AG08396 (cell line): ENCODE data around the gene FGF21.

Experiments used
- DNase-seq: peaks from one replicate; pipeline ENCODE4 v3.0.0; 2012; ENCODE audit warnings: low spot score, mixed read lengths

The FGF21 gene

DNA sequence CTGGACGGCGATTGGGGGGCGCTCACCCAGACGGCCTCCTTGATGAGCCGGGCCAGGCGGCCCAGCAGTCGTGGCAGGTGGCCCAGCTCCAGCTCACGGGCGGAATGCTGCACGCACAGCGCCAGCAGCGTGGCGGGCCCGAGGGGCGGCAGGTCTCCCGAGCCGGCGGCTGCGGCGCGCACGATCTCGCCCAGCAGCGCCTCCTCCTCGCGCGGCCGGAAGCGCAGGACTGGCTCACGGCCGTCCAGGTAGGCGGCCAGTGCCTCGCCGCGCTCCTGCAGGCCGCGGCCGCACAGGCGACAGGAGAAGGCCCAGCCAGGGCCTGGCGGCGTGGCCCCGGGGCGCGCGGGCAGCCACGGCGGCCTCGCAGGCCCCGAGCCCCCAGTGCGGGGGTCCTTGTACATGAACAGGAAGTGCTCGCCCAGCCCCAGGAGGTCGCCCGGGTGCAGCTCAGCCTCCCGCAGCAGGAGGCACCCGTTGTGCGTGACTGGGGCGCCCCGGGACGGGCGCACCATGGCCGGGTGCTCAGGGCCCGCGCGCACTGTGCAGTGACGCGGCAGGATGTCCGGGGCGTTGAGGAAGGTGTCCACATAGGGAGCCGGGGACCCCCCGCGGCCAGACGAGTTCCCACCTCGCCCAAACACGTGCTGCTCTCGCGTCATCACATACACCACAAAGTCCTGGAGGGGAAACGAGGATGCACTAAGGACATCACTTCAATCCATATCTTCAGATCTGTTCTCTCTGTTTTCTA, 26.2 kb upstream of the FGF21 start:
- no peak for DNase-seq

GRCh38 chr19:48731452-48731851, 23.9 kb upstream of the FGF21 start:
- DNase-seq = no peak

DNA sequence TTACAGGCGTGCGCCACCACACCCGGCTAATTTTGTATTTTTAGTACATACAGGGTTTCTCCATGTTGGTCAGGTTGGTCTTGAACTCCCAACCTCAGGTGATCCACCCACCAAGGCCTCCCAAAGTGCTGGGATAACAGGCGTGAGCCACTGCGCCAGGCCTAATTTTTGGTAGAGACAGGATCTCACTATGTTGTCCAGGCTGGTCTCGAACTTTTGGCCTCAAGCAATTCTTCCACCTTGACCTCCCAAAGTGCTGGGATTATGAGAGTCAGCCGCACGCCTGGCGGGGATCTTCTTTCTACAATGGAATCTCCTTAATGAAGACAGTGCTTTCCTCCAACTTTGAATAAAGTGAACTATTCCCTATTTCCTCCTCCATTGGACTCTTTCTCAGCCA, 20.7 kb upstream of the FGF21 start:
- no peak for DNase-seq

DNA sequence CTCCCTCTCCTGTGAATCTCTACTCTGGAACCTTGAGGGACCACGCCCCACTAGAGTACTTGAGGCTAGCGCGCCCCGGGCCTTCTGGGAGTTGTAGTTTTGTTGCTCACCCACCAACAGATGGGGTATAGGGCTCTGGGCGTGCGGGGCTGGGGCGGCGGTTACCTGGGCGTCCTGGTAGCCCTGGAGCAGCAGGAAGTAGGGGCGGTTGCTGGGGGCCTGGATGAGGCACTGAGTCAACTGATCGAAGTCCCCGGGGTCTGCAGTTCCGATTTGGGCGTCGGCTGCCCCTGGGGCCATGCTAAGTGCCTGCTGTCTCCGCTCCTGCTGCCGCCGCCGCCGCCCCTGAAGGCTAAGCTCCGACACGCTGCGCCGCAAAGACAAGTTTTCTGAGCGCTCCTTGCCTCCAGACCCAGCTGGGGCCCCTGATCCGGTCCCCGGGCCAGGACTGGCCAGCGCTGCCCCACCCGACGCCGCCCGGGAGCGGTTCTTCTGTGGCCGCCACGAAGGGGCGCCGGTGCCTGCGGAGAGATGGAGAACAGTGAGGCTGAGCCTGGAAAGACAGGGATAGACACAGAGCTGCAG, 20.2 kb upstream of the FGF21 start:
- DNase-seq = peak; percentile 48

DNA sequence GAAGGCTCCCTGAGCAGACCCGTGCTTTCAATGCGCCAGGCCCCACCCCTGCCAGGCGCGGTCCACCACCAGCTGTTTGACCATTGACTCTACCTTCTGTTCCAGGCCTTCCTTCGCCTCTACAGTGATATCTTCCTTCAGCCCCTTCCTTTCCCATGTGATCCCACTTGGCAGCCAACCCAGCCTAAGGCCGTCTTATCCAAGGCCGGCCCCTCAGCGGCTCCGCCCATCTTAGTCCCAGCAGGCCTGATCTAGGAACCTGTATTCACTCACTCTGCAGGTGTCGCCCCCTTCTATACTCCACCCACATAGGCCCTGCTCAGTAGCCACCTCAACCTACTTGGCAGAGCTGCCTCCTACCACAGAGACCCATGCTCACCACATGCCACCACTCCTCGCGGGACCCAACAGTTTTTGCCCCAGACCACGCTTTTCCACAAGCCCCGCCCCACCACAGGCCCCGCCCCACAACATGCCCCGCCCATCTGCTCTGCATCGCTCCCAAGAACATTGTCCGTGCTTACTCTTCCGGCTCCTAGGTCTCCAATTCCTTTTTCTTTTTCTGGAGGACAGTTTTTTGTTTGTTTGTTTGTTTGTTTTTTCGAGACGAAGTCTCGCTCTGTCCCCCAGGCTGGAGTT, 17.8 kb upstream of the FGF21 start:
- no peak for DNase-seq

DNA sequence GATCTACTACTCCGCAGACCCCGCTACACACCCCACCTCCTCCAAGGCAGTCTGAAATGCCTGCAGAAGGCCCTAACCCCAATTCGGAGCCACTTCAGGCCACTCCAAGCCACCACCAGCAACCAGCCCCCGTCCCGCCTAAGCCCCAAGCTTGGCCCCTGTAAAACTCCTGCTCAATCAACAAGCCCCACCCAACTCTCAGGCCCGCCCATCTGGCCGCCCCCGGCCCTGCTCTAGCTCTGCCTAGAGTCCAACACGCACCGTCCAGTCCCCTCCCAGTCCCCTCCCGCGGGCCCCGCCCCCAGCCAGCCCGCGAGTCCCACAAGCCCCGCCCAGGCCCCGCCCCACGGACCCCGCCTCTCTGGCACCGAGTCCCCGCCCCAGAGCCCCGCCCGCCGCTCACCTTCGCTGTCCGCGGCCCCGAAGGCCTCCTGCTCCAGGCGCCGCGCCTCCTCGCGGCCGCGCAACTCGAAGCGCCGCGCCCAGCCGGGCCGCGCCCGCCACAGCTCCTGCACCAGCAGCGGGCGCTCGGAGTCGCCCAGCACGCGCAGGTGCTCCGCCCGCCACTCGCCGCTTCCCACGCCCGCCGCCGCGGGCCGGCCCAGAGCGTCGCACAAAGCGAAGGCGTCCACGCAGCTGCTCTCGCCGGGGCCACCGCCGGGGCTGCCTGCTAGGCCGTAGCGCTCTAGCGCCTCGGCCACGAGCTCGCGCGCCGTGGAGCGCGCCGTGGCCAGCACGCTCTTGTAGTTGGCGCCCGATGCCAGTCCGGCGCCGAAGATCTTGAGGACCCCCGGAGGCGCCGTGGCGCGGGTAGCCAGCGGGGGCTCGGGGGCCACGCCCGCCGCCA, 16.5 kb upstream of the FGF21 start:
- peak; percentile 94 for DNase-seq

DNA sequence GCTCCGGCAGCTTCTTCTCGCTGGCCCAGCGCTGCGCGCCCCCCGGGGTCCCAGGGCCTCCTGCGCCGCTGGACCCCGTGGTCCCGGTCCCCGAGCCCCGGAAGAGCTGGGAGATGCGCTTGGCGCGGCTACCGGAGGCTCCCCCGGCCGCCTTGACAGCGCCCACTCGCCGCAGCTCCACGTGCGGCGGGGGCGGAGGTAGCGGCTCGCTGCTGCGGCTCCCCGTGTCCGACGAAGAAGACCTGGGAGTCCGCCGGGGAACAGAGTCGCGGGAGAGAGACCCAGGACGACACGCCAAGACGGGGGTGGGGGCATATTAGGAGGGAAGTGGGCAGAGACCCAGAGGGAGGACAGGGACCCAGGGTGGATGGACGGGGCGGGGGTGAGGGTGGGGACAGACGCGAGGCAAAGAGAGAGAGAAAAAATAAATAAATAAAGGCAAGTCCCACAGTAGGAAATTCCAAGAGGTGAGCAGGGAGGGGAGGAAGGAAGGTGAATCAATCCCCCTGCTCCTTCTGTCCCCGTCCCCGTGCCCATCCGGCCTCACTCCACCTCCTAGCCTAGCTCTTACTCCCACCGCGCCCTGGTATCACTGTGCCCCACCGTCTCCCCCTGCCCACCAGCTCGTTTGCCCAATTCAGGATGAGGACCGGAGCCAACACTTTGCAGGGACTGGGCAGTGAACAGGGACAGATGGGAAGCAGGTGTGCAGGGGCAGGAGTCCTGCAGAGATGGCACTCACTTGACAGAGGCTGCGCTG, 15.7 kb upstream of the FGF21 start:
- DNase-seq = no peak

DNA sequence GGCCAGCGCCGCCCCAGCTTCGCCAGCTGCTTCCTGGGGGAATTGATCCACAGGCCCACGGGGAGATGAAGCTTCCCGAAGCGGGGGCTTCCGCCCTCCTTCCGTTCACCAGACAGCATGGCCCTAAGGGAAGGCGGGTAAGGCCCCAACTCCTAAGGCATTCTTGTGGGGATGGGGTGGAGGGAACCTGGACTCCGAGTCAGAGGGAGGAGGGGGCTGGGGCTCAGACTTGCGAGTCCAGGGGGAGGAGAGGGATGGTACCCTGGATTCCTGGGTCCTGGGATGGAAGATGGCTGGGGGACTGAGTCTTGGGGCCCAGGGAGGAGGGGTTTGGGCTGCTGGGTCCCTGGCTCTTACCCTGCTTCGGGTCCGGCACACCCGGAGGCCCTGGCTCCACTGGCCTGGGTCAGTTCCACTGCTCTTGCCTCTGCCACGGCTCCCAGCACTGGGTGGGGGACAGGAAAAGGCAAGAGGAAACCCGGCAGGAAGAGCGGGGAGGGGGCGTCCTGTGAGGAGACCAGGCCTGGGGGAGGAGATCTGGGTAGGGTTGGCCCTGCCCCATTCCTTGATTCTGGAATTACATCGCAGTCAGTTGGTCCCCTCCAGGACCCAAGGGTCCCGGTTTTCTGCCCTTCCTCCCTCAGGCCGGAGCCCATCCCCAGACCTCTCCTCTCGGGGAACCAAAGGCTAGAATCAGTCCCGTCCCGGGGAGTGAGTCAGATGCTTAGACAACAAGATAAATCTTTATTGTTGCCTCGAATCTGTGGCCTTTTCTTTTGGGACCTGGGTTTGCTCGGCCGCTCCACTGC, 15.0 kb upstream of the FGF21 start, which contains the start of gene RASIP1:
TSS of gene RASIP1 (minus strand) at position 447 of the 809 bp plus-strand sequence. CDS start at position 119, 328 bp downstream.
- DNase-seq = no peak

- DNase-seq = no peak
Measured at GRCh38 chr19:48741129-48741999, 14.0 kb upstream of the FGF21 start.

DNA sequence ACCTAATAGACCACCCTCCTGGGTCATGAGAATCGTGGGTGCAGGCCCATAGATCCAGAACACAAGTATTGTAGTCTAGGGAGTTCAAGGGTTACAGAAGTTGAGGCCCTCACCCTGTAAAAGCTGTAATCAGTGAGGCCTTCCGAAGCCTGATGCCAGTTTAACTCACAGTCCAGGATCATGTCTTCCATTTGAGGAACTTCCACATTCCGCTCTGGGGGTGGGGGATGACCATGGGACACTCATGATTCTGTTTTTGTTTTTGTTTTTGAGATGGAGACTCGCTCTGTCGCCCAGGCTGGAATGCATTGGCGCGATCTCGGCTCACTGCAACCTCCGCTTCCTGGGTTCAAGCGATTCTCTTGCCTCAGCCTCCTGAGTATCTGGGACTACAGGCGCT, 13.2 kb upstream of the FGF21 start:
- no peak for DNase-seq

DNA sequence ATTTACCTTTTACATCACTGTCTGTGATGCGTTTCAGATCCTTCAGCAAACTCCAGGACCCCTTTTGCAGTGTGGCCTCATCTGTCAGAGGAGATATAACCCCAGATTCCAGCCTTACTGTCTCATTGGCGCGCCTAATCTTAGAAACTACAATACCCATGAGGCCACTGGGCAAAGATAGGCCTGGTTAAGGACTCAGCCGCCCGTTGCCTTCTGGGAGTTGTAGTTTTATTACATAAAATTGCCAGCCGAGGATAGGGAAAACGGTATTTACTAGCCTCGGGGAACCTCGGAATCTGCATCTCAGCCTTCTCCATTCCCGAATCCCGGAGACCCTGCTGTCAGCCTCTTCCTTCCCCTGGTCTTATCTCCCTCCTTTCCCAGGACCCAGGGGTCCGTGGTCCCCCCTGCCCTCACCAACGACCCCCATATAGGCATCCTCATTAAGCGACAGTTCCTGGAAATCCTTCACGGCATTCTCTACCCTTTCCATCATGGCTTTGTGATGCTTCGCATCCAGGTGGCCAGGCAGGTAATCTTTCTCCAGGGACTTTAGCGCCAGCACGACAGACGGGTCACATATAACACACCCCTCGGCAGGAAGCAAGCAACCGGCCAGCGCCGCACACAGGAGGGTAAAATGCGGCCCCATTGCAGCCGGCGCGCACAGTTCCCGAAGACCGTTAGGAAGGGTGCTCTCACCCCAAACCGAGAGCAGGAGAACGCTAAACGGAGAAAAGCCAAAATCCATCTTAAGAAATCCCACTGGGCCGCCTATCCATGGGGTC, 9.9 kb upstream of the FGF21 start:
- peak; percentile 85 for DNase-seq

DNA sequence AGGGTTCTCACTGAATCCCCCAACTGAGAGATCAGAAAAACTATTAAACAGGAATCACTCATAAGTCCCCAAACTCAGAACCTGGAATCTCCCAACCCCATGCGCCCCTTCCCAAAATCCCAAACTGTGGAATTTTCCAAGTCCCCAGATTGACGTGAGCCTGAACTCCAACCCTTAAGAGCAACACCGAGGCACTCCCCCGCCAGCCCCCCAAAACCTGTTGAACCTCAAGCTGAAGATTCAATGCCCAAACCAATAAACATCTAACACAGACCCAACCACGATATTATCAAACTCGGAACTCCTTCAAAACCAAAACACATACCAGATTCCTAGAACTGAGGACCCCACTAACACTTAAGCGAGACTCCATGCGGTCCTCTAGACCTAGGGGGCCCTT, 9.2 kb upstream of the FGF21 start:
- DNase-seq = no peak

DNA sequence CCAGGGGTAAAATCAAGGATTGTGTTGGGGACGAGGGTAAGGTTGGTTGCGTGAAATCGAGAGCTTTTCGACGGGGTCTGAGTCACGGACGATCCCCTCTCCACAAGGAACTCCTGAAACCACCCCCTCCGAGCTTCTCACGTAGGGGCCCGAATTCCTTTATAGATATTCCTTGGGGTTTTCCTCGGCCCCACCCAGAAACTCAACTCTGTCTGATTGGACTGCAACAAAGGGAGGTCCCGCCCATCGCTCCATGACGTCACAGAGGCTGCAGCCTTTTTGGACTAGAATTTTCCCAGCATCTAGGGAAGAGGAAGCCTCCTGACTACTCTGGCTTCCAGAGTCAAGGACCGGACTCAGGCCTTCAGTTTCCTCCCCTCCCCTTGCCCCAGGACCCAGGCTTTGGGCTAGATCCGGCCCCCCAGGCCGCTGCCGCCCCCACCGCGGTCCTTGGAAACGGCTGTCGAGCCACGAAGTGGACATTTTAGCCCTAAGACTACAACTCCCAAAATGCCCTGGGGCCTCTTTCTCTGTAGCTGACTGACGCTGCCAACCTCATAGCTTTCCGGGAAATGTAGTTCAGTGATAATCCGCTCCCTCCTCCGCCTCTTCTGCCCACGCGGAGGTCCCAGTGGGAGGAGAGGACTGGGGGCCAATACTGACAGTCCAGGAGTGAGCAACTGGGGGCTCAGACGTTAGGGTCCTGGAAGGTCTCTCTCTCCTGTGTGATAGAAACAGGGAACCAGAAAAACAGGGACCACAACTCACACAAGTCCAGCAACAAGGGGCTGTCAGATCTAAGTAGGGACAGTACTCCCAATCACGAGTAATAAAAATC, 8.4 kb upstream of the FGF21 start, which contains the start of gene IZUMO1:
TSS of gene IZUMO1 (minus strand) at position 172 of the 838 bp plus-strand sequence. CDS start 1,050 bp downstream, outside the sequence.
- DNase-seq = peak; percentile 89

GRCh38 chr19:48749571-48750198, 5.6 kb upstream of the FGF21 start:
- no peak for DNase-seq

GRCh38 chr19:48750351-48750750, 5.0 kb upstream of the FGF21 start:
- no peak for DNase-seq

DNA sequence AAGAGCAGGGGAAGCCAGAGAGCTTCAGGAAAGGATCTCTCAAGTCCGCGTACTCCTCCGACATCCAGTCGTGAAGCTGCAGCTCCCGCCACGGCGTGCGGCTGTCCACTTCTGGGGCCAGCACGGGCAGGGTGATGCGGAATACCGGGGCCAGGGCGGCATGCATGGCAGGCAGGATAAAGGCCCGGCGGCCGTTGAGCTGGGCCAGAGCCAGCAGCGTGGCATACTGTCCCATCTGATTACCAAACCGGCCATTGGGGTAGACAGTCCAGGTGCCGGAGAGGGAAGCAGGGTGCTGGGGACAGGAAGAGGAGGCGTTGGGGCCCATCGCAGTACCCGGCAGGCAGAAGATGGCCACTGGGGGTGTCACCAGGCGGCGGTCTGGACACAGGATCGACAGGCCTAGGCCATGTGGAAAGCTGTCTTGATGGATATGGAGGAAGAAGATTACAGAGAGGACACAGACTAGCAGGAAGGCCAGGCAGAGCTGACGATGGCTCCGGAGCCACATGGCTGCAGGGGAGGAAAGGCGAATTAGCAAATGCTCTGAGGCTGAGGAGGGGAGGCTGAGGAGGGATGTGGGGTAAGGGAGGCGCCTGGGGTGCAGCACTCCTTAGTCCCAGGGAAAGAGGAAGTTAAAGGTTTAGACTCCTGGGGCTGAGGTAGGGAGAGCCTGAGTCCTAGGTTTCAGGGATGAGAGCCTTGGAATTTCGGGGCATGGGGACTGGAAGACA, 4.4 kb upstream of the FGF21 start:
- no peak for DNase-seq
